ENCODE measurements around the gene KCTD1. TPM values are rescaled to one million over a fixed set of nuclear protein-coding genes. Genes with fewer than 3 reads are reported as not detected.

KCTD1 gene
- polyA plus RNA-seq, 4 donors, result 1.8 to 5.8 (median 3.2) TPM

- Histone ChIP-seq H3K9me3 (ENCODE audit: control insufficient read depth in 2 of 2, insufficient read depth in 1 of 2, low read depth in 1 of 2, low read length in 1 of 2) (no peaks in the 10 kb centered on the region), H3K27me3 (ENCODE audit: control insufficient read depth in 3 of 3, insufficient read depth in 3 of 3, low read length in 3 of 3) (peaks cover 16 to 30% (median 17%) of the 10 kb centered on the region in 3 donors), H3K36me3 (ENCODE audit: control insufficient read depth in 3 of 3, insufficient read depth in 2 of 3, low read depth in 1 of 3, low read length in 3 of 3) (no peaks in the 10 kb centered on the region), H3K4me3 (ENCODE audit: low read depth in 1 of 3, low read length in 3 of 3) (no peak overlapping the region), H3K4me1 (ENCODE audit: control insufficient read depth in 3 of 3, insufficient read depth in 2 of 3, low read depth in 1 of 3, low read length in 2 of 3) (peaks cover 2 to 26% (median 17%) of the 10 kb centered on the region in 3 donors), H3K27ac (ENCODE audit: low read depth in 1 of 3, low read length in 2 of 3) (no peak overlapping the region)
- WGBS, 3 donors, result 88 to 91% (median 88%) methylated on average over 16 of the region's 16 CpGs
- FAIRE-seq (no peak), DNase-seq (no peak)
Measured at GRCh38 chr18:26546170-26546874, 2.0 kb downstream of the KCTD1 start.

- Histone ChIP-seq H3K4me3 (ENCODE audit: low read depth in 1 of 3, low read length in 3 of 3) (no peak overlapping the region), H3K27me3 (ENCODE audit: control insufficient read depth in 3 of 3, insufficient read depth in 3 of 3, low read length in 3 of 3) (peaks cover 9 to 22% (median 11%) of the 10 kb centered on the region in 3 donors), H3K4me1 (ENCODE audit: control insufficient read depth in 3 of 3, insufficient read depth in 2 of 3, low read depth in 1 of 3, low read length in 2 of 3) (peaks cover 2 to 24% (median 12%) of the 10 kb centered on the region in 3 donors), H3K27ac (ENCODE audit: low read depth in 1 of 3, low read length in 2 of 3) (no peak overlapping the region), H3K36me3 (ENCODE audit: control insufficient read depth in 3 of 3, insufficient read depth in 2 of 3, low read depth in 1 of 3, low read length in 3 of 3) (no peaks in the 10 kb centered on the region), H3K9me3 (ENCODE audit: control insufficient read depth in 2 of 2, insufficient read depth in 1 of 2, low read depth in 1 of 2, low read length in 1 of 2) (no peaks in the 10 kb centered on the region)
- DNase-seq (no peak), FAIRE-seq (no peak)
- 38 to 63% (median 47%) methylated on average over 7 of the region's 7 CpGs for WGBS, 3 donors
Measured at GRCh38 chr18:26545335-26546123, 2.8 kb downstream of the KCTD1 start.

GRCh38 chr18:26544451-26544850 lies 3.9 kb downstream of the KCTD1 start:
- Histone ChIP-seq H3K27me3 (ENCODE audit: control insufficient read depth in 3 of 3, insufficient read depth in 3 of 3, low read length in 3 of 3) (peaks cover under 1 to 11% (median under 1%) of the 10 kb centered on the region in 3 donors), H3K4me3 (ENCODE audit: low read depth in 1 of 3, low read length in 3 of 3) (no peak overlapping the region), H3K27ac (ENCODE audit: low read depth in 1 of 3, low read length in 2 of 3) (no peak overlapping the region), H3K9me3 (ENCODE audit: control insufficient read depth in 2 of 2, insufficient read depth in 1 of 2, low read depth in 1 of 2, low read length in 1 of 2) (no peaks in the 10 kb centered on the region), H3K4me1 (ENCODE audit: control insufficient read depth in 3 of 3, insufficient read depth in 2 of 3, low read depth in 1 of 3, low read length in 2 of 3) (peaks cover 2 to 16% (median 8%) of the 10 kb centered on the region in 3 donors), H3K36me3 (ENCODE audit: control insufficient read depth in 3 of 3, insufficient read depth in 2 of 3, low read depth in 1 of 3, low read length in 3 of 3) (no peaks in the 10 kb centered on the region)
- DNase-seq (no peak), FAIRE-seq (no peak)
- WGBS, 3 donors, result 61 to 73% (median 70%) methylated on average over 4 of the region's 4 CpGs

- Histone ChIP-seq H3K4me3 (ENCODE audit: low read depth in 1 of 3, low read length in 3 of 3) (no peak overlapping the region), H3K9me3 (ENCODE audit: control insufficient read depth in 2 of 2, insufficient read depth in 1 of 2, low read depth in 1 of 2, low read length in 1 of 2) (no peaks in the 10 kb centered on the region), H3K36me3 (ENCODE audit: control insufficient read depth in 3 of 3, insufficient read depth in 2 of 3, low read depth in 1 of 3, low read length in 3 of 3) (no peaks in the 10 kb centered on the region), H3K27ac (ENCODE audit: low read depth in 1 of 3, low read length in 2 of 3) (no peak overlapping the region), H3K4me1 (ENCODE audit: control insufficient read depth in 3 of 3, insufficient read depth in 2 of 3, low read depth in 1 of 3, low read length in 2 of 3) (peaks cover 2 to 13% (median 8%) of the 10 kb centered on the region in 3 donors), H3K27me3 (ENCODE audit: control insufficient read depth in 3 of 3, insufficient read depth in 3 of 3, low read length in 3 of 3) (peaks cover 0 to 8% (median 0%) of the 10 kb centered on the region in 3 donors)
- WGBS, 3 donors, result 20 to 62% (median 46%) methylated on average over 1 of the region's 1 CpG
- DNase-seq (peak; percentile 48 to 50), FAIRE-seq (no peak)
Measured at GRCh38 chr18:26543373-26543772, 5.0 kb downstream of the KCTD1 start.

- H3K4me1 ChIP-seq (ENCODE audit: control insufficient read depth in 3 of 3, insufficient read depth in 2 of 3, low read depth in 1 of 3, low read length in 2 of 3), result no peaks in the 10 kb centered on the region
- H3K9me3 ChIP-seq (ENCODE audit: control insufficient read depth in 2 of 2, insufficient read depth in 1 of 2, low read depth in 1 of 2, low read length in 1 of 2), result no peaks in the 10 kb centered on the region
- DNase-seq (no peak), FAIRE-seq (no peak)
- no peaks in the 10 kb centered on the region for H3K36me3 ChIP-seq (ENCODE audit: control insufficient read depth in 3 of 3, insufficient read depth in 2 of 3, low read depth in 1 of 3, low read length in 3 of 3)
- no peak overlapping the region for H3K4me3 ChIP-seq (ENCODE audit: low read depth in 1 of 3, low read length in 3 of 3)
- H3K27ac ChIP-seq (ENCODE audit: low read depth in 1 of 3, low read length in 2 of 3), result no peak overlapping the region
- WGBS, 3 donors, result 82 to 85% (median 83%) methylated on average over 6 of the region's 6 CpGs
- no peaks in the 10 kb centered on the region for H3K27me3 ChIP-seq (ENCODE audit: control insufficient read depth in 3 of 3, insufficient read depth in 3 of 3, low read length in 3 of 3)
Measured at GRCh38 chr18:26540043-26540628, 8.2 kb downstream of the KCTD1 start.

GRCh38 chr18:26538524-26538923 lies 9.8 kb downstream of the KCTD1 start:
- DNase-seq (no peak), FAIRE-seq (no peak)
- no peaks in the 10 kb centered on the region for H3K4me1 ChIP-seq (ENCODE audit: control insufficient read depth in 3 of 3, insufficient read depth in 2 of 3, low read depth in 1 of 3, low read length in 2 of 3)
- 85 to 93% (median 92%) methylated on average over 2 of the region's 2 CpGs for WGBS, 3 donors
- H3K27me3 ChIP-seq (ENCODE audit: control insufficient read depth in 3 of 3, insufficient read depth in 3 of 3, low read length in 3 of 3), result no peaks in the 10 kb centered on the region
- H3K27ac ChIP-seq (ENCODE audit: low read depth in 1 of 3, low read length in 2 of 3), result no peak overlapping the region
- H3K9me3 ChIP-seq (ENCODE audit: control insufficient read depth in 2 of 2, insufficient read depth in 1 of 2, low read depth in 1 of 2, low read length in 1 of 2), result no peaks in the 10 kb centered on the region
- H3K4me3 ChIP-seq (ENCODE audit: low read depth in 1 of 3, low read length in 3 of 3), result no peak overlapping the region
- H3K36me3 ChIP-seq (ENCODE audit: control insufficient read depth in 3 of 3, insufficient read depth in 2 of 3, low read depth in 1 of 3, low read length in 3 of 3), result no peaks in the 10 kb centered on the region

- H3K36me3 ChIP-seq (ENCODE audit: control insufficient read depth in 3 of 3, insufficient read depth in 2 of 3, low read depth in 1 of 3, low read length in 3 of 3), result no peaks in the 10 kb centered on the region
- DNase-seq, result no peak
- H3K9me3 ChIP-seq (ENCODE audit: control insufficient read depth in 2 of 2, insufficient read depth in 1 of 2, low read depth in 1 of 2, low read length in 1 of 2), result no peaks in the 10 kb centered on the region
- no peaks in the 10 kb centered on the region for H3K27me3 ChIP-seq (ENCODE audit: control insufficient read depth in 3 of 3, insufficient read depth in 3 of 3, low read length in 3 of 3)
- no peaks in the 10 kb centered on the region for H3K4me1 ChIP-seq (ENCODE audit: control insufficient read depth in 3 of 3, insufficient read depth in 2 of 3, low read depth in 1 of 3, low read length in 2 of 3)
- H3K4me3 ChIP-seq (ENCODE audit: low read depth in 1 of 3, low read length in 3 of 3), result no peak overlapping the region
- no peak overlapping the region for H3K27ac ChIP-seq (ENCODE audit: low read depth in 1 of 3, low read length in 2 of 3)
- 83 to 88% (median 84%) methylated on average over 4 of the region's 4 CpGs for WGBS, 3 donors
- FAIRE-seq, result no peak
Measured at GRCh38 chr18:26536664-26537063, 11.7 kb downstream of the KCTD1 start.

GRCh38 chr18:26536032-26536431 lies 12.3 kb downstream of the KCTD1 start:
- no peak overlapping the region for H3K27ac ChIP-seq (ENCODE audit: low read depth in 1 of 3, low read length in 2 of 3)
- no peak for DNase-seq
- no peaks in the 10 kb centered on the region for H3K9me3 ChIP-seq (ENCODE audit: control insufficient read depth in 2 of 2, insufficient read depth in 1 of 2, low read depth in 1 of 2, low read length in 1 of 2)
- no peak overlapping the region for H3K4me3 ChIP-seq (ENCODE audit: low read depth in 1 of 3, low read length in 3 of 3)
- H3K27me3 ChIP-seq (ENCODE audit: control insufficient read depth in 3 of 3, insufficient read depth in 3 of 3, low read length in 3 of 3), result no peaks in the 10 kb centered on the region
- no peak for FAIRE-seq
- WGBS, 3 donors, result 77 to 83% (median 77%) methylated on average over 1 of the region's 1 CpG
- H3K36me3 ChIP-seq (ENCODE audit: control insufficient read depth in 3 of 3, insufficient read depth in 2 of 3, low read depth in 1 of 3, low read length in 3 of 3), result no peaks in the 10 kb centered on the region
- H3K4me1 ChIP-seq (ENCODE audit: control insufficient read depth in 3 of 3, insufficient read depth in 2 of 3, low read depth in 1 of 3, low read length in 2 of 3), result no peaks in the 10 kb centered on the region
